Heart right ventricle (tissue), 16 donors: ENCODE measurements around the gene SH3BP4. TPM values are rescaled to one million over a fixed set of nuclear protein-coding genes. Genes with fewer than 3 reads are reported as not detected.

ENCODE experiments used
- ATAC-seq, 8 donors: fragments of 200-7000 bp; cut with Tn5 transposase; one replicate each; pipeline ENCODE4 v1.9.1; 2020; ENCODE audit warnings: mild to moderate bottlenecking in 8 of 8, moderate library complexity in 8 of 8, moderate number of reproducible peaks in 1 of 8
- DNase-seq, 2 donors: peaks; one replicate each; pipeline ENCODE4 v3.0.0-alpha.2; 2020
- H3K27ac ChIP-seq, 10 donors: fragments of 200-600 bp; sonication (generic) in 2 of 10; one replicate each; pipeline versions ENCODE4 v1.5.0 to v1.8.0; 2020 to 2022; ENCODE audit warnings: mild to moderate bottlenecking in 3 of 10
- H3K27me3 ChIP-seq, 7 donors: fragments of 200-600 bp; one replicate each; pipeline ENCODE4 v1.8.0; 2021 to 2022; ENCODE audit warnings: mild to moderate bottlenecking in 2 of 7
- H3K36me3 ChIP-seq, 9 donors: fragments of 200-600 bp; sonication (generic) in 1 of 9; one replicate each; pipeline versions ENCODE4 v1.5.0 to v1.8.0; 2020 to 2022; ENCODE audit warnings: mild to moderate bottlenecking in 2 of 9
- H3K4me1 ChIP-seq, 9 donors: fragments of 200-600 bp; sonication (generic) in 1 of 9; one replicate each; pipeline versions ENCODE4 v1.5.0 to v1.8.0; 2020 to 2022; ENCODE audit warnings: mild to moderate bottlenecking in 4 of 9
- H3K4me3 ChIP-seq, 10 donors: fragments of 200-600 bp; sonication (generic) in 2 of 10; one replicate each; pipeline versions ENCODE4 v1.5.0 to v1.8.0; 2020 to 2022; ENCODE audit warnings: mild to moderate bottlenecking in 7 of 10, moderate library complexity in 2 of 10
- H3K9me3 ChIP-seq, 11 donors: fragments of 200-600 bp in 10 of 11; sonication (generic) in 2 of 11; one replicate each; pipeline versions ENCODE4 v1.5.0 to v1.8.0; 2013 to 2022; ENCODE audit warnings: mild to moderate bottlenecking in 2 of 11, control low read depth in 1 of 11, moderate library complexity in 1 of 11
- WGBS, 2 donors: extraction: QIAGEN DNeasy Blood & Tissue Kit; methylation state at CpG; one replicate each; pipeline ENCODE4 v1.1.7; 2013; ENCODE audit warnings: inconsistent platforms in 1 of 2; 5-methylcytosine and 5-hydroxymethylcytosine counted together
- intact Hi-C, 10 donors: fragments of 100-400 bp; cut with DNase I; formaldehyde crosslinking; loops; one replicate each; pipeline versions ENCODE4 v1.11.1 to v1.14.2; 2022
- polyA plus RNA-seq, 2 donors: library from polyadenylated mRNA; stranded (reverse); fragments of 200-250 nt; gene quantifications; one replicate each; pipeline ENCODE4 v1.2.3, GENCODE V29; 2013
- total RNA-seq, 10 donors: library from RNA; stranded (reverse); fragmentation: NEBNext Ultra II Directional in 3 of 10; extraction: Animal tissue kit (Norgen Biotek cat#: 25700) in 3 of 10; gene quantifications; one replicate each; pipeline versions ENCODE4 v1.2.1 to v1.2.4, GENCODE V29; 2021 to 2023
- TF ChIP-seq, protein P1 (sequence below), 9 donors: fragments of 200-600 bp; sonication (generic) in 2 of 9; IDR thresholded peaks; one replicate each; pipeline versions ENCODE4 v1.5.0 to v1.8.0; 2021 to 2022; ENCODE audit warnings: antibody characterized with exemption in 9 of 9, mild to moderate bottlenecking in 5 of 9, moderate library complexity in 1 of 9
- donor health status: Arrhythmogenic right ventricular cardiomyopathy.
- donor health status: ischemic (EF 13 %, LVEDD 7.1; RV severe dilation, severe dysfunction).
- donor health status: healthy with polysubstance abuse.
- donor health status: DM: no; HTN: yes; CAD: no.
- donor health status: DM: no; HTN: no; CAD: no.
- donor health status: ischemic (EF 25% LVEDD 6.9; RV normal size, moderate dysfunction).
- donor health status: ischemic (EF 25% LVEDD 5.7; RV mildly dilated, moderate dysfunction).
- donor health status: healthy.
- donor health status: DM: yes; HTN: yes; CAD: no.
- donor health status: Ischemic cardiomyopathy.
- donor health status: ischemic (EF 35%, LVEDD 5.7; RV mildly dilated, moderate dysfunction).
- donor health status: nonischemic (EF 11% LVEDD 7.7; RV severe dilation, severe dysfunction).
- donor health status: DM: yes; HTN: yes; CAD: no.
- donor health status: PGD.
- donor health status: ischemic (EF 29% LVEDD 5.4; RV normal size, mild dysfunction).
- donor health status: nonischemic (EF 23%, LVEDD 6.1; RV moderate dilation, normal function).

Gene SH3BP4
- total and polyA plus RNA-seq, 12 donors, result 6.3 to 15.3 (median 10.8) TPM

DNA sequence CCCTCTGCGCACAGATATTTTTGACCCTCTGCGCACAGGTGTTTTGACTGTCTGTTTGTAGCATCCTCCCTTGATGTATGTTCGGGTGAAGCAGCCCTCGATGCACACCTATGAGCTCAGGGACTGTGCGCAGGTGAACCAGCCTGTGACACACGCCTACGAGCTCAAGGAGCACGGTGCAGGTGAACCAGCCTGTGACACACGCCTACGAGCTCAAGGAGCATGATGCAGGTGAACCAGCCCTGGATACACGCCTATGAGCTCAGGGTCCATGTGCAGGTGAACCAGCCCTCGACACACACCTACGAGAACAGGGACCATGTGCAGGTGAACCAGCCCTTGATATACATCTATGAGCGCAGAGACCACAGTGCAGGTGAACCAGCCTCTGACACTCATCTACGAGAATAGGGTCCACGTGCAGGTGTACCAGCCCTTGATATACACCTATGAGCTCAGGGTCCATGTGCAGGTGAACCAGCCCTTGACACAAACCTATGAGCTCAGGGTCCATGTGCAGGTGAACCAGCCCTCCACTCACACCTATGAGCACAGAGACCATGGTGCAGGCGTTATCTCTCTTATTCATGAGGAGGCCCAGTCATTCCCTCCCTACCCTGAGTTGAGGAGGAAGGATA lies 33.9 kb downstream of the SH3BP4 start:
- WGBS, 2 donors, result 97 to 98% methylated on average over 17 of the region's 17 CpGs
- Histone ChIP-seq H3K27me3 (no peaks in the 10 kb centered on the region), H3K4me1 (peaks cover 0 to 81% (median 47%) of the 10 kb centered on the region in 9 donors)

GRCh38 chr2:234986390-234986789 lies 34.6 kb downstream of the SH3BP4 start:
- H3K36me3 ChIP-seq, result no peaks in the 10 kb centered on the region
- H3K27me3 ChIP-seq, result no peaks in the 10 kb centered on the region
- no peak overlapping the region for H3K27ac ChIP-seq
- intact Hi-C loops, result loop anchor here in 2 of 10 donors (10.0 kb wide), 2 partner anchors 68 to 102 kb away; no protein-coding TSS in a partner anchor
- no peak for DNase-seq
- no peak overlapping the region for H3K4me3 ChIP-seq
- H3K9me3 ChIP-seq, result peaks cover 0 to 3% (median 0%) of the 10 kb centered on the region in 11 donors
- WGBS, 2 donors, result 78 to 86% methylated on average over 7 of the region's 7 CpGs
- no peak for ATAC-seq
- H3K4me1 ChIP-seq, result peaks cover 0 to 77% (median 41%) of the 10 kb centered on the region in 9 donors
- TF ChIP-seq, protein P1, sequence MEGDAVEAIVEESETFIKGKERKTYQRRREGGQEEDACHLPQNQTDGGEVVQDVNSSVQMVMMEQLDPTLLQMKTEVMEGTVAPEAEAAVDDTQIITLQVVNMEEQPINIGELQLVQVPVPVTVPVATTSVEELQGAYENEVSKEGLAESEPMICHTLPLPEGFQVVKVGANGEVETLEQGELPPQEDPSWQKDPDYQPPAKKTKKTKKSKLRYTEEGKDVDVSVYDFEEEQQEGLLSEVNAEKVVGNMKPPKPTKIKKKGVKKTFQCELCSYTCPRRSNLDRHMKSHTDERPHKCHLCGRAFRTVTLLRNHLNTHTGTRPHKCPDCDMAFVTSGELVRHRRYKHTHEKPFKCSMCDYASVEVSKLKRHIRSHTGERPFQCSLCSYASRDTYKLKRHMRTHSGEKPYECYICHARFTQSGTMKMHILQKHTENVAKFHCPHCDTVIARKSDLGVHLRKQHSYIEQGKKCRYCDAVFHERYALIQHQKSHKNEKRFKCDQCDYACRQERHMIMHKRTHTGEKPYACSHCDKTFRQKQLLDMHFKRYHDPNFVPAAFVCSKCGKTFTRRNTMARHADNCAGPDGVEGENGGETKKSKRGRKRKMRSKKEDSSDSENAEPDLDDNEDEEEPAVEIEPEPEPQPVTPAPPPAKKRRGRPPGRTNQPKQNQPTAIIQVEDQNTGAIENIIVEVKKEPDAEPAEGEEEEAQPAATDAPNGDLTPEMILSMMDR (IDR thresholded peaks at IDR 0.05), result no peak

More for the DNA sequence above, 33.9 kb downstream of the SH3BP4 start:
- intact Hi-C loops, result loop anchor here in 2 of 10 donors (10.0 kb wide), 2 partner anchors 69 to 101 kb away; no protein-coding TSS in a partner anchor
- H3K27ac ChIP-seq, result no peak overlapping the region
- no peaks in the 10 kb centered on the region for H3K36me3 ChIP-seq
- TF ChIP-seq, protein P1 (IDR thresholded peaks at IDR 0.05), result no peak
- DNase-seq, result no peak
- H3K4me3 ChIP-seq, result no peak overlapping the region
- peaks cover 0 to 3% (median 0%) of the 10 kb centered on the region in 11 donors for H3K9me3 ChIP-seq
- no peak for ATAC-seq

- TF ChIP-seq, protein P1 (IDR thresholded peaks at IDR 0.05), result no peak
- Histone ChIP-seq H3K27ac (no peak overlapping the region), H3K4me3 (no peak overlapping the region), H3K27me3 (no peaks in the 10 kb centered on the region), H3K4me1 (peaks cover 0 to 77% (median 40%) of the 10 kb centered on the region in 9 donors), H3K9me3 (peaks cover 0 to 3% (median 0%) of the 10 kb centered on the region in 11 donors), H3K36me3 (no peaks in the 10 kb centered on the region)
- intact Hi-C loops, result loop anchor here in 2 of 10 donors (10.0 kb wide), 2 partner anchors 68 to 102 kb away; no protein-coding TSS in a partner anchor
- WGBS, 2 donors, result 96 to 97% methylated on average over 17 of the region's 17 CpGs
- DNase-seq, result no peak
- ATAC-seq, result no peak
Observed at GRCh38 chr2:234986876-234987720, 35.3 kb downstream of the SH3BP4 start.

DNA sequence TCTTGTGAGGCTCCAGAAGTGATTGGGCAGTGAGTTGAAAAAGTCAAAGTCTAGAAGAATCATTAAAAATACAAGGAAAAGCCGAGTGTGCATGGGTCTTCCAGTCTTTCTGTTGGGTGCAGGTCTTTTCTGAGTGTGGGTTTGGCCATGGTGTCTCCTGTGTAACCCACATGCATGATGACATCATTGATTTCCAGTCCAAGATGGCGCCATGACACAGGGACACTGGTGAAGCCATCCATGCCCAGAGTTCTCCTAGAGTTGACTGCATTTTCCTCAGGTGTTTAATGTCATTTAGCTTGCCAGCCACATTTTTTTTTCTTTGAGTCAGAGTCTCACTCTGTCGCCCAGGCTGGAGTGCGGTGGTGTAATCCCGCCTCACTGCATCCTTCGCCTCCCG lies 35.9 kb downstream of the SH3BP4 start:
- H3K36me3 ChIP-seq, result no peaks in the 10 kb centered on the region
- H3K9me3 ChIP-seq, result peaks cover 0 to 3% (median 0%) of the 10 kb centered on the region in 11 donors
- intact Hi-C loops, result loop anchor here in 2 of 10 donors (10.0 kb wide), 2 partner anchors 67 to 103 kb away; no protein-coding TSS in a partner anchor
- H3K4me1 ChIP-seq, result peaks cover 0 to 77% (median 42%) of the 10 kb centered on the region in 9 donors
- ATAC-seq (no peak), DNase-seq (no peak)
- no peak overlapping the region for H3K4me3 ChIP-seq
- WGBS, 2 donors, result 97 to 98% methylated on average over 7 of the region's 7 CpGs
- no peaks in the 10 kb centered on the region for H3K27me3 ChIP-seq
- H3K27ac ChIP-seq, result no peak overlapping the region
- TF ChIP-seq, protein P1 (IDR thresholded peaks at IDR 0.05), result no peak
